Stimulated activated CD4-positive, alpha-beta T cell treated with anti-CD3 and anti-CD28 coated beads, Interleukin-12 subunit alpha, Interleukin-12 subunit beta, amount 100 ng/mL, for 24 hours (primary cell): ENCODE data around the gene MSANTD1.

Experiments
- DNase-seq, 2 experiments: peaks; one replicate each; pipeline ENCODE4 v3.0.0-alpha.2; 2020; ENCODE audit warnings: low read depth in 2 of 2

Gene MSANTD1

GRCh38 chr4:3302786-3303564, 54.0 kb downstream of the MSANTD1 start:
- DNase-seq, result no peak

GRCh38 chr4:3303565-3303824, 54.5 kb downstream of the MSANTD1 start:
- no peak for DNase-seq

GRCh38 chr4:3303923-3304710, 55.2 kb downstream of the MSANTD1 start:
- DNase-seq, result no peak

GRCh38 chr4:3304831-3305609, 56.1 kb downstream of the MSANTD1 start:
- no peak for DNase-seq

- DNase-seq, result no peak
Measured at GRCh38 chr4:3305610-3306371, 56.8 kb downstream of the MSANTD1 start.
